NCI-H2227 (cell line): ENCODE data around the gene KLF4.
"Not testable (repeated sequence)": the region's sequence is repeated elsewhere in the genome, so short reads cannot be mapped to it uniquely, and the experiment has no call there.

Source experiments
- DNase-seq: peaks from one replicate; lab custom pipeline; 2025; ENCODE audit not compliant: unreplicated experiment; lab: John Stamatoyannopoulos, UW

The KLF4 gene

GRCh38 chr9:107489687-107490605 lies at the start of gene KLF4:
Gene KLF4, minus strand, starts transcription at chr9:107489769. Its CDS starts 597 bp downstream, at chr9:107489172.
- DNase-seq = peak; percentile 87

- DNase-seq = no peak
These were observed 46.9 kb upstream of the KLF4 start for GRCh38 chr9:107536462-107536861.

GRCh38 chr9:107534510-107535078 lies 45.0 kb upstream of the KLF4 start:
- no peak for DNase-seq

DNA sequence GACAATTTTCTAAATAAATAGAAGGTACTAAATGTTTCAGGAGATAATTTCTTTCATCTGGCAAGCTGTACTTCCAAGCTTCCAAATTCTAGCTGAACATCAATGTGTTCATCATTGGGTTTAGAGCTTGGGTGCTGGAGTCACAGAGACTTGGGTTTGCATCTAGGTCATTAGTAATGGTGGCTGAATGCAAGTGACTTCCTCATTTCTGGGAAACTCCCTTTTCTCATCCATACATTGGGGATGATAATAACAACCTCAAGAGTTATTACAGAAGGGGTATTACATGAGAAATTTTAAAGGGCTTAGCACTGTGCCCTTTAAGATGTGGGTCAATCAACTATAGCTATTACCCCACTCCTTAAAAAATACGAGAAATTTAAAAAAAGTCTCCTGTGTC lies 41.1 kb upstream of the KLF4 start:
- no peak for DNase-seq

DNA sequence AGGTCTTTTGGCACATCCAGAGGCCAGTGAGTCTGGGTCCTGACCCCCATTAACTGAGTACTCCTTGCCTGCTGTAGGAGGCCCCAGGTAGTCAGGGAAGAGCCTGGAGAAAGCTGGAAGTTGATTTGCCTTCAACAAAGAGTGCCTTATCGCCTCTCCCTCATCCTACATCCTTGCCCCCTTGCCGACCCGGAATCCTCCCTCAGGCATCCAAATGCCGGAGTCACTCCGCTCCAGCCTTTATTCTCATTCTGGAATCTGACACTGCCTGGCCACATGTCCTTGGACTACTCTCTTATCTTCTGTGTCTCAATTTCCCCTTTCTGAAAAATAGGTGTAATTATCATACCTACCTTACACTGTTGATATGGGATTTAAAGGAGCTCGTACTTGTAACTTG lies 39.1 kb upstream of the KLF4 start:
- DNase-seq = no peak

DNA sequence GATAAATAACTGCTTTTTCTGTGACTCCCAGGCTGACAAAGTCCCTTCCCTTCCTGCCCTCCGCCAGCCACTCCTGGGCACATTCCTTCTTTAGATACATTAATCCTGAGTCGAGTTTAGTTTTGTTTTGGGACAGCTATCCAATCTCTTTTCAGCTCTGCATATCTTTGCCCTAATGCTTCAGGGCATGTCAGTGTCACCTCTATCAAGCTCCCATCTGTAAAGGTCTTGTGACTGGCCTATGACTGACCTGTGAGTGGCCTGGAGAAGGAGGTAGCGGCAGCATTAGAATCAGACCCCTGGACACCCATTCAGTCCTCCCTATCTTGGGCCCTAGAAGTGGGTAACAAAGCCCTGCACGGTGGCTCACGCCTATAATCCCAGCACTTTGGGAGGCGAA lies 34.0 kb upstream of the KLF4 start:
- DNase-seq = no peak

- DNase-seq = no peak
These were observed 30.6 kb upstream of the KLF4 start for GRCh38 chr9:107520186-107520585.

DNA sequence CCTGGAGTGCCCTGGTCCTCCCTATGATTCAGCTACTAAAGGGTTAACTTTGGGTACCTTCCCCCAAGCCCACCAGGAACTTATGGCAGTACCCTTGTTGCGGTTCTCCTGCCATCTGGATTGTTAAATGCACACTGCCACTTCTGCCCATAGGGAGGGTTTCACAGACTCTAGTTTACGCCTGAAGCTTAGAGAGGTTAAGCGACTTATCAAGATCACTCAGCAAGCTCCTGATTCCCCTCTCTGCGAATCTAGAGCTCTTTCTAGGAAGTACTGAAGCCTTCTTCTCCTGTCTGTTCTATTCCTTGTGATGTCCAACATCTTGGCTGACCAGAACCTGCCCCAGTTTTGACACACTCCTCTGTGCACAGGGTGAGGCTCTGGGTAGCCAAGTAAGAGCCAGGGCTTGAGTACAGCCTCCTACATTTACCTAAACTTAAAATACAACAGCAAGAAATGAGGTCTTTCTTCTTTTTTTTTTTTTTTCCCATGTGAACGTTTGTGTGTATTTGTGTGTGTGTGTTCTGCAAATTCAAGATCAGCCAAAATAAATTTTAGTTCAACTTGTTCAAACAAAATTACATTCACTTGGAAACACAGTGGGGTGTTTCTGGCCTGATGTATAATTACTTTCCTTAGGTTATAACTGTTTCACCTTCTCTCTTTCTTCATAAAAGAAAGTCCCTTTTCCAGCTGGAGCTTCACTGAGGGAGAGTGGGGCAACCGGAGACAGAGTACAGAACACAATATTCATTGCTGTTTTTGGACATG lies 28.7 kb upstream of the KLF4 start:
- no peak for DNase-seq

DNA sequence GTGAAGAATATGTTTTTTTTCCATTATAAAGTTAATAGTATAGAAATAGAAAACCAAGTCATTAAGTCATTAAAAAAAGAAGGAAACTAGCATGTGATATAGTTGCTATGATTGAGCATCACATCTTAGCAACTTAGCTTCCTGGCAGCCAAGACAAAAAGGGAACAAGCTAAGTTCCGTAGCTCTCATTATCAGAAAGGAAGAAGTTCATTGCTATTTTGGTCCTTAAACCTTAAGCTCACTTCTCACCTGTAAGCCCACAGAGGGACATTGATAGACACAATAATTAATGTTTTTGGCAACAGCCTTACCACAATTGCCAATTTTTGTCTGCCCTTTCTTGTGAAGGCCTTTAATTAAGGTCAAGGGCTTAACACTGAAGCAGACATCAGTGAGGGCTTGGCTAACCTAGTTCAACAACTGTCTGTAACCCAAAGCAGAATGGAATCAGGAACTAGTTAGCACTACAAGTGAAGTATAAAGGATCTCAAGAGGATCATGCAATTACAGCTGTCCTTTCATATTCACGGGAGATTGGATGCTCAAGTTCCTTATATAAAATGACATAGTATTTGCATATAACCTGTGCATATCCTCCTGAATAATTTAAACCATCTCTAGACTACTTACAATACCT lies 24.0 kb upstream of the KLF4 start:
- DNase-seq = no peak

- no peak for DNase-seq
These were observed 15.3 kb upstream of the KLF4 start for GRCh38 chr9:107504585-107505455.

GRCh38 chr9:107502464-107502863 lies 12.9 kb upstream of the KLF4 start:
- DNase-seq = no peak

DNA sequence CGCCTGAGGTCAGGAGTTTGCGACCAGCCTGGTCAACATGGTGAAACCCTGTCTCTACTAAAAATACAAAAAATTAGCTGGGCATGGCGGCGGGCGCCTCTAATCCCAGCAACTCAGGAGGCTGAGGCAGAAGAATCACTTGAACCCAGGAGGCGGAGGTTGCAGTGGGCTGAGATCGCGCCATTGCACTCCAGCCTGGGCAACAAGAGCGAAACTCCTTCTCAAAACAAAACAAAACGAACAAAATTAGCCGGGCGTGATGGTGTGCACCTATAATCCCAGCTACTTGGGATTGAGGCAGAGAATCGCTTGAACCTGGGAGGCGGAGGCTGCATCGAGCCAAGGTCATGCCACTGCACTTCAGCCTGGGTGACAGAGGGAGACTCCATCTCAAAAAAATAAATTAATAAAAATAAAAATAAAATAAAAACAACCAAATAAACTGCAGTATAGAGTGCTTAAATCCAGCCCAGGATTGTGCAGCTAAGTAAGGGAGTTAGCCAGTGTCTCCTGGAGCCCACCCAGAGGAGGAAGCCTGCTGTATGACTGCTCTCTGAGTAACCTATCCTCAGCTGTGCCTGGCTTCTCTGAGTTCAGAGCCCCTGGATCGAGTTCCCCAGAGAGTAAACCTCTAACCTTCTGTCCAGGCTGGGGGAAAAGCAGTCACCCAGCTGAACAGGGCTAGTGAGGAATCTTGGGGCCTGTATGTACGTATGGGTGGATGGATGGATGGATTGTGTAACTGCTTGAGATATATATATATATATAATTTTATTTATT lies 11.0 kb upstream of the KLF4 start:
- not testable (repeated sequence) for DNase-seq

- DNase-seq = no peak
These were observed 7.4 kb upstream of the KLF4 start for GRCh38 chr9:107496976-107497375.

- DNase-seq = no peak
These were observed 2.9 kb upstream of the KLF4 start for GRCh38 chr9:107492381-107492970.

DNA sequence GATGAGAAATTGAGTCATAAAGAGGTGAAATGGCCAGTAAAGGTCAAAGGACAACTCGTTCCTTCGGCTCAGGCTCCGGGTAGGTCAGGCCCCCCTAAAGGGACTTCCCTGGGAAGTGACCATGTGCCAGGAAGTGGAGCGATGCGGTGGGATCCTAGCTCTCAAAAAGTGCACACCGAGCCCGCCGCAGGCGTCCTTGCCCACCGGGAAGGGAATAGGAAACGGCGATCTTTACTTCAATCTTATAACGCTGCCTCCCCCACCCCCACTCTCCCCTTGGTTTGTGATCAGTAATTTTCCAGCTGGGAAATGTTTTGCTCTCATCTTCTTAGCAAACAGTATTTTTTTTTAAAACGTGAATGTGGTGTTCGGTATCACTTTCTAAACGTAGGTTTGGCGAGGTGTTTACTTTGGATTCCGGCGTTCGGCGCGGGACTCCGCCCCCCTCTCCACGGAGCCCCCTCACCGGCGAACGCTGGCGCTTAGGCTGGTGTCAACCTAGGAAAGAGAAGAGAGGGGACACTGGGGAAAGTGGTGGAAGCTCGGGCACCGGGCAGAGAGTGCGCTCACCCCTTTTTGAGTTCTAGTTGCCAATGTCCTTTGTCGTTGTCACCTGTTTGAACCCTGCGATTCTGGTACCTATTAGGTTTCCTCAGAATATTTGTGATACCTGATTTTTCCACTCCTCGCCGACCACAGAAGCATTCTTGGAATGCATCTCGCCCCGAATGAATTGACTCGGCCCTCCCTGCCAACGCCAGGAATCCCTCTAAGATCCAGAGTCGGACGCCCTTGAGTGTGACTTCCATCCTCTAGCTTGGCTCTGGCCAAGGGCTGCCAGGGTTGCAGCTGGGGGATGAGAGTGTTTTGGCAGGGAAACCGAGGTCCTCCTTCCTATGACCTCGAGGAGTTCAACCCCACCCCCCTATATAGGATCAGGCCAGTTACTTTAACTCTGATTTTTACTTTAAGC lies 1.8 kb upstream of the KLF4 start:
- no peak for DNase-seq

DNA sequence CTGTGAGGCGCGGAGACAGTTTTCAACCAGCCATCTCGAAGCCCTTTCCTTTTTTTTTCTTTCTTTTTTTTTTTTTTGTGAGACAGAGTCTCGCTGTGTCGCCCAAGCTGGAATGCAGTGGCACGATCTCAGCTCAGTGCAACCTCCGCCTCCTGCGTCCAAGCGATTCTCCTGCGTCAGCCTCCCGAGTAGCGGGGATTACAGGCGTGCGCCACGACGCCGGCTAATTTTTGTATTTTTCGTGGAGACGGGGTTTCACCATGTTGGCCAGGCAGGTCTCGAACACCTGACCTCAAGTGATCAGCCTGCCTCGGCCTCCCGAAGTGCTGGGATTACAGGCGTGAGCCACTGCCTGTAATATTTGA lies 1.0 kb upstream of the KLF4 start:
- not testable (repeated sequence) for DNase-seq

DNA sequence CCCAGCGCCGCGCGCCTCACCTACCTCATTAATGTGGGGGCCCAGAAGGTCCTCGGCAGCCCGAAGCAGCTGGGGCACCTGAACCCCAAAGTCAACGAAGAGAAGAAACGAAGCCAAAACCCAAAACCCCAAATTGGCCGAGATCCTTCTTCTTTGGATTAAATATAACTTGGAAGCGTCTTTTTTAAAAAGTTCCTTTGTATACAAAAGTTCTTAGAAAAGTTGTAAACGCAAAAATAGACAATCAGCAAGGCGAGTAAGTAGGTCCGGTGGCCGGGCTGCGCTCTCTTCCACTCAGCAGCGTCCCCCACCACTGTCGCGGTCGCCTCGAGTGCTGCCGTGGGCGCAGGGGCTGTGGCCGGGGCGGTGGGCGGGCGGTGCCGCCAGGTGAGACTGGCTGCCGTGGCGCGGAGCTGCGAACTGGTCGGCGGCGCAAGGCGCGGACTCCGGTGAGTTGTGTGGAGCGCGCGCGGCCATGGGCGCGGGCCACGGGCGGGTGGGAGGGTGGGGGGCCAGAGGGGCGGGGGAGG lies 360 bp downstream of the KLF4 start:
- no peak for DNase-seq
